GM19023 (cell line): ENCODE measurements around the gene CELA3B.
"Not testable (repeated sequence)": the region's sequence is repeated elsewhere in the genome, so short reads cannot be mapped to it uniquely, and the experiment has no call there.

Experiments
- ATAC-seq: cut with Tn5 transposase; IDR thresholded peaks from one replicate; pipeline ENCODE4 v1.9.1; 2021; ENCODE audit warnings: mild to moderate bottlenecking, moderate library complexity; ENCODE audit not compliant: unreplicated experiment

The CELA3B gene

DNA sequence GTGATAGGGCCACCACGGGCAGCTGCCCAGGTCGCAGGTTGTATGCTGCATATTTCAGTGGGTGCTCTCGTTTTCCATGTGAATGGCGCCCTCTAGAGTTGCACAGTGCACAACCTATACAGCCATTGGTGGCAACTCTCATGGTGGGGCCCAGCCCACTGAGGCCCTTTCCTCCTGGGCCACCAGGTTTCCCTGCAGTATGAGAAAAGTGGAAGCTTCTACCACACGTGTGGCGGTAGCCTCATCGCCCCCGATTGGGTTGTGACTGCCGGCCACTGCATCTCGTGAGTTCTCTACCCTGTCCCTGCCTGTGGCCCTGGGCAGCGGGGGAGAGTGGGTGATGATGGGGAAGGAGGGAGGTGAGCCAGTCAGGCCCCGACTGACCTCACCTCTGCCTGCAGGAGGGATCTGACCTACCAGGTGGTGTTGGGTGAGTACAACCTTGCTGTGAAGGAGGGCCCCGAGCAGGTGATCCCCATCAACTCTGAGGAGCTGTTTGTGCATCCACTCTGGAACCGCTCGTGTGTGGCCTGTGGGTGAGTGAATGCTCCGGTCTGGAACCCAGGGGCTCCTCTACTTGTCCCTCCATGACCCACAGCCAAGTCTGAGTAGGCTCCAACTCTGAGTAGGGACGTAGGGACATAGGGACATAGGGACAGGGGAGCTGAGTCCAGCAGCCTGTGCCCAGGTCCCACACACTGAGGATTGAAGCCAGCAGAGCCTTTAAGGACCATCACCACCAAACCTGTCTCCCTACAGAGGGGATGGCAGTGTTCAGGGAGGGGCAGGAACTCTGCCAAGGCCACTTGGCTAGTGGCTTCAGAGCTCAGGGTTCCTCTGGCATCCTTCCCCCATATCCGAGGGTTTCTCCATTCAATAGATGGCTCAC, 28.7 kb downstream of the CELA3B start:
- ATAC-seq: not testable (repeated sequence)

DNA sequence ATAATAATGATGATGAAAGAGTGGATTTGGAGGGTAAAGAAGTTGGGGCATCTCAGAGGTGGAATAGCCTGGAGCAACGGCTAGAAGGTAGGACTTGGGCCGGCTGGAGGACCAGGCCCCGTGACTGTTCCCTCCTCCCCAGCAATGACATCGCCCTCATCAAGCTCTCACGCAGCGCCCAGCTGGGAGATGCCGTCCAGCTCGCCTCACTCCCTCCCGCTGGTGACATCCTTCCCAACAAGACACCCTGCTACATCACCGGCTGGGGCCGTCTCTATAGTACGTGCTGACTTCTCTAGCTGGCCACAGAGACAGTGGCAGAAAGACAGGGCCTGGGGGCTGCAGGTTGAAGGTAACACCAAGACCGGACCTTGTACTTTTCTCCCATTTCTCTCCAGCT, 29.9 kb downstream of the CELA3B start:
- ATAC-seq: not testable (repeated sequence)

DNA sequence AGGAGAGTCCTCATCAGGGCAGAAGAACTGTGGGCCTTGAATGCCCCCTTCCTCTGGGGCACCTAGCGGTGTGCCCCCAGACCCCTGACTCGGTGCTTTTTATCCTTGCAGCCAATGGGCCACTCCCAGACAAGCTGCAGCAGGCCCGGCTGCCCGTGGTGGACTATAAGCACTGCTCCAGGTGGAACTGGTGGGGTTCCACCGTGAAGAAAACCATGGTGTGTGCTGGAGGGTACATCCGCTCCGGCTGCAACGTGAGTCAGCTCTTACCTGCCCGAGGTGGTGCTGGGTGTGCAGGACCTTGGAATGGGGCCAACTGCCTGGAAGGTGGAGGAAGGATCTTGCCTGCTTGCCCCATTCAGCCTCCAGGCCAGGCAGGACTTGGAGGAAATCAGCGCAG, 30.4 kb downstream of the CELA3B start:
- not testable (repeated sequence) for ATAC-seq

DNA sequence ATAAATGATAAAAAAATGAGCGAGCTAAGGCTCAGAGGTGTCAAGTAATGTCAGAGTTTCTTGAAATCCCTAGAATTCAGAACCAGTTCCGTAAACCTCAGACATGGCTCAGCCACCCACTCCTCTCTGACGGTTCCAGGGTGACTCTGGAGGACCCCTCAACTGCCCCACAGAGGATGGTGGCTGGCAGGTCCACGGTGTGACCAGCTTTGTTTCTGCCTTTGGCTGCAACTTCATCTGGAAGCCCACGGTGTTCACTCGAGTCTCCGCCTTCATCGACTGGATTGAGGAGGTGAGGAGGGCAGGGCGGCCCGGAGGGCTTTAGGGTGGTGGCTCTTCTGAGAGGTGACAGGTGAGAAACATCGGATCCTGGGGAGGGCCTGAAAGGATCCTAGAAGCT, 32.7 kb downstream of the CELA3B start:
- not testable (repeated sequence) for ATAC-seq

DNA sequence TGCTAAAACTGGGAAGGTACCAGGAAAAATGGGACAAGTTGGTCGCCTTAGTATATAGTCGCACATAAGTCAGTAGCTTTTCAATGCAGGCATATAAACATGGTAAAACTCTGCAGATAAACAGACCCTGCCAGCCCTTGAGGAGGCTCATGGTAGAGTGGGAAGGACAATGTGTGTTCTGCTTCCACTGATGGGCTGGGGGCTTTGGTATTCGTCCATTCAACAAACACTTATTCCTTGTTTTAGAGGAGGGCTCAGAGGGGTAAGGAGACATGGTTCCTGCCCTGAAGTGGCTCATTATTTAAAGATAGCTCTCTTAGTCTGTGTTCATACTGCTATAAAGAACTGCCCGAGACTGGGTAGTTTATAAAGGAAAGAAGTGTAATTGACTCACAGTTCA, 35.9 kb downstream of the CELA3B start:
- not testable (repeated sequence) for ATAC-seq

DNA sequence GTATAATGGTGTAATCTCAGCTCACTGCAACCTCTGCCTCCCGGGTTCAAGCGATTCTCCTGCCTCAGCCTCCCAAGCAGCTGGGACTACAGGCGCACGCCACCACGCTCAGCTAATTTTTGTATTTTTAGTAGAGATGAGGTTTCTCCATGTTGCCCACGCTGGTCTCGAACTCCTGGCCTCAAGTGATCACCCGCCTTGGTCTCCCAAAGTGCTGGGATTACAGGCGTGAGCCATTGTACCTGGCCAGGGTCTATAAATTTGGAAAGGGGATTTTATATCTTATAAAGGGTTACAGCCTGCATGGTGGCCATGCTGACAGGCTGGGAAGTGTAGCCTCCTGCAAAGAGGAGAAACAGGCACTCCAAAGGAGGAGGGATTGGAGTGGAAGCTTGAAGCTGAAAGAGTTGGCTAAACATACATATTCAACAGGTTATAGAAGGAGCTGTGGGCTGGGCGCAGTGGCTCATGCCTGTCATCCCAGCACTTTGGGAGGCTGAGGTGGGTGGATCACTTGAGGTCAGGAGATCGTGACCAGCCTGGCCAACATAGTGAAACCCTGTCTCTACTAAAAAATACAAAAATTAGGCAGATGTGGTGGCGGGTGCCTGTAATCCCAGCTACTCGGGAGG, 37.9 kb downstream of the CELA3B start:
- not testable (repeated sequence) for ATAC-seq

DNA sequence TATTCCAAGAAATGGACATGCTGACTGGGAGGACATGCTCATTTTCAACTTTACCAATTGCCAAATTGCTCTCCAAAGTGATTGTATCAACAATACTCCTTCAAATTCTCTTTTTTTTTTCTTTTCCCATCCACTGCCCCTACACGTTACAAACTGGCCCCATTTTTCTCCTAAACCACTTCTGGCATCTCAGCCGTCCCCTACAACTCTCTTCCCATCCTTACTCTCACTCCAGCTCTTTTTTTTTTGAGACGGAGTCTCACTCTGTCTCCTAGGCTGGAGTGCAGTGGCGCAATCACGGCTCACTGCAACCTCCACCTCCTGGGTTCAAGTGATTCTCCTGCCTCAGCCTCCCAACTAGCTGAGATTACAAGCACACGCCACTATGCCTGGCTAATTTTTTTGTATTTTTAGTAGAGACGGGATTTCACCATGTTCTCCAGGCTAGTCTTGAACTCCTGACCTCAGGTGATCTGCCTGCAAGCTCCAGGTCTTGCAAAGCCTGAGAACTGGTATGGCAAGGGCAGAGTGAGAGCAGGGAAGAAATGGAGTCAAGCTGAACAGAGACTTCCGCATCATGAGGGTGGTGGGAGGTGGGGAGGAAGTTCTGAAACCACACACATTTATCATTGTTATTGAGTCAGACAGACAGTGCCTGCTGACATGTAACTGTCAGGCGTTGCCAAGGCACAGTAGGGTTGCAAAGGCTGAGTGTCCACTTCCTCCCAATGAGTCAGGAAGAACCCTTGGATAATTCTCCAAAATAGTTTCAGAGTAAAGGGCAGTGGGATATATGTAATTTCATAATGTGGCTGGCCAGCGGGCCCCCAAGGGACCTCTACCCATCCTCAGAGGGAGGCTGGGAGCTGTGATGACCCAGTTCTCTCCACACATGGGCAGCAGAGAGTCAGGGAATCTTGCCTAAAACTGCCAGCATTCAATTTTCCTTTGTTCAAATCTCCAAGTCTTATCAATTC, 42.0 kb downstream of the CELA3B start:
- ATAC-seq: no peak

DNA sequence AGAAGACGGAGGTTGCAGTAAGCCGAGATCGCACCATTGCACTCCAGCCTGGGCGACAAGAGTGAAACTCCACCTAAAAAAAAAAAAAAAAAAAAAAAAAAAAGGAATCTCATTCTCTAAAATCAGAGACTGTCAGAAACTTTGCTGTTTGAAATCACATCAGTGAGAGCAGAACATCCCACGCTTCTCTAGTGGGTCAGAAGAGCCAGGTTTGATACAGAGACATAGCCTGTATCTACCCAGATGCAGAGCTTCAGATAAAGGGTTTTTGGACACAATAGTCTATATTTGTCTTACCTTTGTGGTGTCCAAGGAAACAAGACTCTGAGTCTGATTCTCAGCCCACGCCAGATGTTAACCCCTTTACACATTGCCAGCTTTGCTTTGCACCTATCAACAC, 44.2 kb downstream of the CELA3B start:
- ATAC-seq: no peak

DNA sequence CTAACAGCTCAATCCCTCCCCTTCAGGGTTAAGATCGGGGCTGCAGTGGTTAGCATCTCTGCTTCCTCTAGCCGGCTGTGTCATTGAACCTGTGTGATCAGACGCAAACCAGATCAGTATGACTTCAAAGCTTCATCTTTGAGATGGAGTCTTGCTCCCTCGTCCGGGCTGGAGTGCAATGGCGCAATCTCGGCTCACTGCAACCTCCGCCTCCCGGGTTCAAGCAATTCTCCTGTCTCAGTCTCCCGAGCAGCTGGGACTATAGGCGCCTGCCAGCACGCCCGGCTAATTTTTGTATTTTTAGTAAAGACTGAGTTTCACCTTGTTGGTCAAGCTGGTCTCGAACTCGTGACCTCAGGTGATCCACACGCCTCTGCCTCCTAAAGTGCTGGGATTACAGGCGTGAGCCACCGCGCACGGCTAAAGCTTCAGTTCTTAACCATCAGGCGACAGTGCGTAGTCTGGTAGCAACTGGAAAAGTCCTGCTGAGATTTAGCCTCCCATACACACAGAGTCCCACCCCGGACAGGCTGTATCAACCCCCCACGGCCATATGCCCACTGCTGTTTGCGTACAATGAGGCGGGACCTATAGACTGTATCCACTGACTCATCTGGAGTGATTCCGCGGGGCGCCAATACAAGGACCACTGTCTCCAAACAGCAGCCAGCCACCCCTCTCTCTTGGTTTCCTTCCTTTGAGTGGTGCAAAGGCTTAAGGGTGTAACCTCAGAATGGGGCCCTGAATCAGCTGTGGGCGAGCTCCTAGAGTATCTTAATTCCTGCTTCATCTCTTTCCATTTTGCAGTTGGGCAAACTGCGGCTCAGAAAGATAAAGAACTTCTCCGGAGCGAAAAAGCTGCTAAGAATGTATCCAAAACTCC, 47.9 kb downstream of the CELA3B start:
- peak; percentile 37 for ATAC-seq

DNA sequence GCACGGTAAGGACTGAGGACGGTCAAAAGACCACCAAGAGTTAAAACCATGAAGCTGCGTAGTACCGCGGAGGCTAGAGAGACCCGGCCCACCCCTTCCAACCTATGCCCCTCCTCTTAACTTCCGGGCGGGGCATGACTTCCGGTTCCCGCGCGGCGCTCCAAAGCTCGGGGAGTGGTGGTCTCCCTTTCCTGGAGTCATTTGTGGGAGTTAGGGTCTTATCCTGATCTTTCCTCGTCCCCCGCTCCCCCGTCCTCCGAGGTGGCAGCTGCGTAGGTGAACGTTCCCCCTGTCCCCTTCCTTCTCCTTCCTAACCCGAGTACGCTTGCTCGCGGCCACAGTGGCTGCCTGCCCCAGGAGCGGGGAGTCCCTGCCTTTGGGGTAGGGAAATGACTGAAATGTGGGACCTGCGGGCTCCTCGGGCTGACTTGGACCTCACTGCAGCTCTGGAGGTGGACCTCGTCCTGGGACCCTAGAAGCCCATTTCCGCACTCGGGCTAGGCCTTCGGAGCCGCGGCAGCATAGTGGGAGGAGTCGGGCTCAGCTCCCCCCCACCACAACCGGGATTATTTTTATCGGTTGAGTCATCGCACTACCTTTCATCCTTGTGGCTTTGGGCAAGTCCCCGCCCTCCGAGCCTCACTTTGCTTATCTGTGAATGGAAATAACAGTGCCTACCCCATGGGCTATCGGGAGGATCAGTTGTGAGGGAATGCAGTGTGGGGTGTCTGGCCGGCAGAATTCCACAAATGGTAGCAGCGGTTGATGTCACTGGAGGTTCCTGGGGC, 48.7 kb downstream of the CELA3B start:
- ATAC-seq: peak; percentile 69

DNA sequence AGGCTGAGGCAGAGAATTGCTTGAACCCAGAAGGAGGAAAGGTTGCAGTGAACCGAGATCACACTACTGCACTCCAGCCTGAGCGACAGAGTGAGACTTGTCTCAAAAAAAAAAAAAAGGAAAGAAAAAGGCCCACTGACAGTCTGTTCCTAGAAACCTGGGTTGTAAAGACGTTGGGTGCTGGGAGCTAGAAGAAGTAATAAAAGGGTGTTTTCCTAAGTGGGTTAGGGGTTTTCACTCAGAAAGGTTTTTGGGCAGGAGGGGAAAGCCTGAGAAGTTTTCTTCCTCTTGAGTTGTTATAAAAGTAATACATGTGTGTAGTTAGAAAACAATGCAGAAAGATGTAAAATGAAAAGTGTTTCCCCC, 50.1 kb downstream of the CELA3B start:
- no peak for ATAC-seq

DNA sequence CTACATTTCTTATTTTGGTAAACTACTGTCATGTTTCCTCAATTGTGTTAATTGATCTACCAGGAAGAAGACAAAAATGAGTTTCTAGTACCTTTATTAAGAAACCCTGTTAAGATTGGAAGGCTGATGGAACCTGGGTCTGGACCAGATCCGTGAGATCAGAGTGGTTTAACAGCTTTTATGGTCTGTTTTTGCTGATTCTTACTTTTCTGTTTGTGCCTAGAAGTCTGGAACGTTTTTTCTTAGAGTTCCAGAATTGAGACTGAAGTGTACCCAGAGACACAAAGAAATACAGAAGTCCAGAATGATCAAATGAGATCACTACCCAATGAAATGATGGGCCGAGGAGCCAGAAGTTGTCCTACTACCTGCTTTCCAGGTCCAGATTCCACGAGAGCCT, 53.2 kb downstream of the CELA3B start:
- no peak for ATAC-seq

DNA sequence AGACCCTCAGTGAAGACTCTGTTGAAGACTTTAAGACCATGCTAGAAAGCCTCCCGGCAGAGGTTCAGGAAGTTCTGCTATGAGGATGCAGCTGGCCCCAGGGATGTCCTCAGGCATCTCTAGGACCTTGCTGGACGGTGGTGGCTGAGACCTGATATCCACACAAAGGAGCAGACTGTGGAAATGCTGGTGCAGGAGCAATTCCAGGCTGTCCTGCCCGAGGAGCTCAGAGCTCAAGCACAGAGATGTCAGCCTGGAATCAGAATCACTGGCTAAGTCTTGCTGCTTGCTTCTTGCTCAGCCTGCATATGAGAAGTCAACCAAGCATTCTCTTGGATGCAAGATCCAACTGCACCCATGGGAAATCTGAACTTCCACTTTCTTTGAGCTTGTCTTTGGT, 53.7 kb downstream of the CELA3B start:
- no peak for ATAC-seq

DNA sequence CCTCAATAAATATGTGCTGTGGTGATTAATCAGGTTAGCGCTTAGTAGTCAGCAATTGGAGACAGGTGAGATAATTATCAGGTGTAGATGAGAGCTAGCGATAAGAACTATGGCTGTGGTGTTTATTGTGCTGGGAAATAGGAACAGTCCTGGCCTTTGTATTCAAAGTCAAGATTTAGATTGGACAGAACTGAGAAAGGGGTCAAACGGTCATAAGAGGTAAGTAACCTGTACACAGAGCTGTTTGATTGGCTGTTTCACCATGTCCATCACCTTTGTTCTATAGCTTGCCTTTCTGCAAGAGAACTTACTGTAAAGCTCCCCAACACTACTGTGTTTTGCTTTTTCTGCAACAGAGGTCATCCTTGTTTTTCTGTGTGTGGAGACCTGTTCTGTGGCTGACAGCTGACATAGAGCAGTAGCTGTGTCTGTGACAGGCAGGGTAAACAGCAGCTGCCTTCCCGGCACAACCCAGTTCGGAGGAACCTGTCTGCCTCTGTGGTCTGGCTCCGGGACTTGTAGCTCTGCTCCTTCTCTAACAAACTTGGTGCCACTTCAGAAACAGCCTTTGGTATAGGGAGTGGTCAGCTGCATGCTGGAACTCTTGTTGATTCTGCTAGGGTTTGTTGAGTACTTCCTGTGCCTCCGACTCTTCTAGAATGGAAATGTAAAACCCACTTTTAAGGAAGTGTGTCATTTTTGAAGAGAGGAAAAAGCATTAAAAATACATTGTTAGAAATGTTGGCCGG, 54.6 kb downstream of the CELA3B start:
- ATAC-seq: no peak

DNA sequence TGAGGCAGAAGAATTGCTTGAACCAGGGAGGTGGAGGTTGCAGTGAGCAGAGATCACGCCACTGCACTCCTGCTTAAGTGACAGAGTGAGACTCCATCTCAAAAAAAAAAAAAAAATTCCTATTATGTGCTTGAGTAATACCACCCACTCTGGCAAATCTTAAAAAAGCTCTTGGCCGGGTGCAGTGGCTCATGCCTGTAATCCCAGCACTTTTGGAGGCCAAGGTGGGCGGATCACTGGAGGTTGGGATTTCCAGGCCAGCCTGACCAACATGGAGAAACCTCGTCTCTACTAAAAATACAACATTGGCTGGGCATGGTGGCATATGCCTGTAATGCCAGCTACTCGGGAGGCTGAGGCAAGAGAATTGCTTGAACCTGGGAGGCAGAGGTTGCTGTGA, 58.0 kb downstream of the CELA3B start:
- not testable (repeated sequence) for ATAC-seq

DNA sequence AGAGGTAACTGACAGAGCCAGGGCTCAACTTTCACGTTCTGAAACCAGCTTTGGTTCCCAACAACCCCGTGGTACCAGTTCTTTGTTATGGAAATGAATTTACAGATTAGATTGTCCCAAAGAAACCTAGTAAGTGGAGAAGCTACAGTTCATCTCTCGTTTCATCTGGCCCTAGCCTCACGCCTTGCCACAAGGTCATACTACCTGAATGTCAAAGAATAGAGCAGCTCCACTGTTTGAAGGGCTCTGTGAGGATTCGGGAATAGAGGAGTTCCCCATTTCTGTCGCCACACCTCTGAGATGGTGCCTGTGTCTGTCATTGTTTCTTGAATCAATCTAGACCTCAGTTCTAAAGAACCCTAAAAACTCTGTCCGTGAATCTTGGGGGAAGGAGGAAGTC, 60.7 kb downstream of the CELA3B start:
- ATAC-seq: no peak

DNA sequence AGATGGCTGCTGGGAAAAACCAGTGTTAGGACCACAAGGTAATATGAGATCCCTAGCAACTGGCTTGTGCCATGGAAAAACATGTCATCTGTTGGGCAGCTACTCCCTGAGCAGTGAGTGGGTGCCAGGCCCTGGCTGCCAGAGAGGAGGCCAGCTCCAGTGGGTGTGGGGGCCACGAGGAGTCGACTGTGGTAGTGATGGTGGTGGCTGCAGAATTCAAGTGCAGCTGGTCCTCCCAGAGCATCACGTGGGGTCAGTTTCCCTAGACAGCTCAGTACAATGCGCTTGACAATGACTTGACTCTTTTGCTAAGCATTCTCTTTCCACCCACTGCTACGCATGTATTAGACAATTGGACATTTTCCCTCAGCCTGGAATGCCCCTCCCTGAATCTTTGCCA, 61.2 kb downstream of the CELA3B start:
- ATAC-seq: no peak
